Amygdala (tissue), 56 donors: Measurements from ENCODE around the gene PGC.
A peak's percentile ranks its signal among the peaks of the same experiment; 100 is the strongest.
"Not testable (repeated sequence)": the region's sequence is repeated elsewhere in the genome, so short reads cannot be mapped to it uniquely, and the experiment has no call there.

Experiments used
- DNase-seq, 56 donors: peaks; one replicate each; lab custom pipeline; 2025; lab: John Stamatoyannopoulos, UW

Gene PGC

DNA sequence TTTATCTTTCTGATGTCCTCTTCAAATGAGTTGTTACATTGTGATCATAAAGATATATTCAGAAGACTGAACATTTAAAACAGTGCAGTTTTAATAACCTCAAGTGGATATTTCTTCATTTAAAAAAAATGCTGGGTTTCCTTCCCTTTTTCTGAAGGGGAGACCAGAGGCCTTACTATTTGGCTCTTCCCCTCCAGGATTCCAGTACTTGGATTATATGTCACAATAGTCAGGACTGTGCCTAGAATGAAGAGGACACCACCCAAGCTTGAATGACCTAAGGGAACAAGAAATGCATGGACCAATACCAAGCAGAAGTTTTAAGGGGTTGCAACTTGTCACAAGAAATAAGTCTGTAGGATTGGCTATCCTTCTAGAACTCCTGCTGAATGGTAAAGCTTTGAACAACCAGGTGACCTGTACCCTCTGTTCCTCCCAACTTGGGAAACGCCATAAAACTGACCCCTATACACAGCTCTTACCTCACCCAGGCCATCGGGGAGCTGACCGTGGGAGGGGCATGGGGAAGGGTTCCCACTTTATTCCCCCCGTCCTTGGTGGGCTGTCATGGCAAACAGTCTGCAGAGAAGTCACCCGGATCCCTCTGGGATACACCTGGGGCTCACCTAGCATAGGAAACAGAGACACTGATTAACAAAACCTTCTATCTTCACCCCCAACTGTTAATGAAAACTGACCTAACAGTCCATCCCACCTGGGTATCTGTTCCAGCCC lies 30.5 kb upstream of the PGC start:
- no peak for DNase-seq

DNA sequence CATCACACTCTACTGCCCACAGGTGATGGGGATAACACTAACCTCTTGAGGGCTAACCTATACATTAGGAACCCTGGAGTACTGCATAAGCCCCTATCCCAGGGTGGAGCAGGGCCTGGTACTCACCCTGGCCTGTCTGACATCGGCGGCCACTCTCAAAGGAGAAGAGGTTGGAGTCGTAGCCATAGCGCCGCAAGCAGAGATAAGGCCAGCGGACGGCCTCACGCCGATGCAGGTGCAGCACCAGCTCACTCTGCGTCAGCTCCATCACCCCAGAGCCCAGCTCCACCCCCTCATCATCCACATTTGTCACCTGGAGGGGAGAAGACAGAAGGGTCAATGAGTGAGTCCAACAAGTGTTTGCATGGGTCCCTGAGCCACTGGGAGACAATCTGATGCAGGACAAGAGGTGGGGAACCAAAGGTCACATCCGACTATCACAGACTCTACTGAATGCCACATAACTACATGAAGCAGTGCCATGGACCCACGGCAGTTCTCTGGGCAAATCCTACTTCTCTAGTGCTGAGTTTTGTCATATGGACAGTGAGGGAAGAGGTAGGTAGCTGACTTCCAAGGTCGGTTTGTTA lies 28.2 kb upstream of the PGC start:
- no peak for DNase-seq

DNA sequence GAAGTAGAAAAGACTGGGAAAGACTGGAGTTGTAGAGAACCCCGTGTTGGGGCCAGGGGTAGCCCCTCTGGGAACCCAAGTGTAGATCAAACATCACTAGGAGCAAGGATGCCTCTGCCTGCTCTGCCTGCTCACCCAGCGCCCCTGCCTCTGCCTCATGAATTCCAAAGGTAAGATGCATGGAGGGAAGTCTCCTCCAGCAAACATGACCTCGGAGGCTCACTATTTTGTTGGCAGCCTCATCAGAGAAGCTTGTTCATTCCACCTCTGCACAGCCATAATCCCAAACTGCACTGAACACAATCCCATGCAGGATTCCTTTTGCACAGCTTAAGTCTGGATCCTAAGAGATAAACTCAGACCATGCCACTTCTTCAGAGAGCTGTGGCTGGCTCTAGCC lies 27.6 kb upstream of the PGC start:
- DNase-seq: no peak

DNA sequence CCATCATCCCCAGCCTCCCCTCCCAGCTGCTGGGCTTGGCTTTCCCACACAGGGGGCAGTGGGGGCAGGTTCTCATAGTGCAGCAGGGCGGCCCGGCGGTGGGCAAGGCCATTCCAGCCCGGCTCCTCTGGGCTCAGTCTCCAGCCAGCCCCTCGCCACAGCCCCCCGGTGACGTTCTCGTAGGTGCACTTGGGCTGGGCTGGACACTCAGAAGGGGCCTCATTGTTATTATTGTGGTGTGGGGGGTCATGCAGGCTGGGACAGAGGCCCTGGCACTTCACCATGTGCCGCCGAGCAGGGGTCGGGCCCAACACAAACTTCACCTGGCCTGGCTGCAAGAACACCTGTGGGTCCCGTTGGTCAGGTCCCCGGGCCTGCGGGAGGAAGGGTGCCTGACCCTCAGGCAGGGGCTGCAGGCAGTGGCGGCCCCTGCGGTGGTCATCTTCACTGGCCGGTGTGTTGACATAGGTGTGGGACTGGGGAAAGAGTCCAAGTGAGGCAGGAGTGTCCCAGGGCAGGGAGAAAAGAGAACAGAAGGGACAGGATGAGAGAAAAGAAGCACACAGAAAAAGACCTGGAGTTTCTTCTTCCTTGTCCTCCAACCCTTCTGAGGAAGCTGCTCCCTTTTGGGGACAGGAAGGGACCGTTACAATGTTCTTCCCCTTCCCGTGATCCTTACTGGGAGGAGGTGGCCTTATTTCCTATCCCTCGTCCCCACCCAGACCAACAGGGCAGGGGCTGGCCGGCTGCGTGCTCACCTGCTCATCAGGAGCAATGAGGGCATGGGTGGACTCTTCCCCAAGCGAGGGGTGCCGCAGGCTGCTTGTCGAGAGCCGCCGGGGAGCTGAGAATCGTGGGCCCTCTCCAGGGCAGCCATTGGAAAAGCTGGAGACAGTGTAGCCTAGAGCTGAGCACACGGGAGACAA lies 24.1 kb upstream of the PGC start:
- DNase-seq: no peak

DNA sequence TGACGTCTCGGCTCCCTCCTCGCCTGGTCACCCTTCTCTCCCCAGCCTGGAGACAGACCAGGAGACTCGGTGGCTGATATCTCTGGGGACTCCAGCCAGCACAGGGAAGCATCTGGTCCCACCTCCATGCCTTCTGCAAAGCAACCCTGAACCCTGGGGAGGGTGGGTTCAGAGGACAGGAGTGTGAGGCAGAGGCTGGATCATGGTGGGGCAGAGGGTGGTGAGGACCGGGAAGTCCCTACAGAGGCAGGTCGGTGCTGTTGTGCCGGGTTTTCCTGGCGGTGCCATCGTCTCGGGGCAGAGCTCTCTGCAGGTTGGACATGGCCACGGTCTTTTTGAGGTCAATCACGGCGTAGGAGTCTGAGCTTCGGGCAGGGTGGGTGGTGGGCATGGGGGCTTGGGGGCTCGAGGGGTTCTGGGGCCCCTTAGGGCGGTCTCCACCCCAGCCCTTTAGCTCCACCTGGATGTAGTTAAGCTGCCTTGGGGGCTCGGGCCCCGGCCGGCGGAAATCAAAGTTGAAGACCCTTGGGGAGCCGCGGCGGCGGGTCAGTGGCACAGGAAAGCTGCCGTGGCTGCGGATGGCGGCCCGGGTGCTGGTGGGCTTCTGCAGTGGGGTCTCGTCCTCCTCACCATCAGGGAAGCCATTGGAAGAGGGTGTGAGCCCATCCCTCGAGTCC lies 23.3 kb upstream of the PGC start:
- no peak for DNase-seq

DNA sequence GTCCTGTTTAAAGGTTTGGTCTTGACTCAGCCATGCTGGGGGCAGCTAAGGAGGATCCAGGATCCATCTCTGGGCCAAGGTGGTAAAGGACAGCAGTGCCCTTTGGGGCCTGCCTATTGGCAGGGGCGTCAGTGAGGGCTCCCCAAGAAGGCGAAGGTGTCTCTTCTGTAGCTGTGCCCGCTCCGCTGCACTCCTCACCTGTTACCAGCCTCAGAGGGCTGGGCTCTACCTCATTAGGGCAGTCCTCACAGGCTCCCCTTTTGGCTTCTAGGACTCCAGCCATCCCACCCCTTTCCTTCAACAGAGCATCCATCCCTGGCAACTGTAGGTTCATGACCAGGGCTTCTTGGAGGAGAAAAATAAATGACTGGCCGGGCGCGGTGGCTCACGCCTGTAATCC lies 22.2 kb upstream of the PGC start:
- DNase-seq: no peak

DNA sequence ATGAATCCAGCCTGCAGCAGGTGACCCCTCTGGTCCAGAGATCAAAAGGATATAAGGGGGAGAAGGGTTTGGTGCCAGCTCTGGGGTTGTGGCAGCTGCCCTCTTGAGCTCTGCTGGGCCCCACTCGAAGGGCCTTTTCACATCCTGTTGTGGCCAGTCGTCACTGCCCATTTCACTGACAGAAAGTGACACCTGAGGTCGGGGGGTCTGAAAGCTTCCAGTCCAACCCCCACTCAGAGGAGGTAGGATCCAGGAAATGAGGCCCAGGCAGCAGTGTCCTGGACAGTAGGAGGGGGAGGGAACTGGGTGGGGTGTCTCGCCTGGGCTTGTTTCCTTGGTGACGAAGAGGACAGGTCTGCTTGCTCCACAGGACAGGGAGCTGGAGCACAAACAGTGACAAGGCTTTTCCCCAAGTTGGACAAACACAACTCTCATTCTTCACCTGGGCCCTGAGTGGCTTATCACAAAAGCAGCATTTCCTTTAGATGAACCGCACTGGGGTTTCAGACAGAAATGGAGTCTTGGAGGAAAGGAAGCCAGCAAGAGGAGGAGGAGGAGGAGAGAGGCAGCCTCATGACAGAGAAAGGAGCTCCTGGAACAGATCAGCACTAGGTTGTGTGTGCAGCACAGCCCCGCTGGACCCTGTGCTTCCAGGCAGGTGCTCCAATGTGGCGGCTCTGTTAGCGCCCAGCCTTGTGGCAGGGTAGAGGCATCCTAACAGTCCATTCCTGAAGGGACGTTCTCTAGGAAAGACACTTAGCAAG lies 21.5 kb upstream of the PGC start:
- no peak for DNase-seq

DNA sequence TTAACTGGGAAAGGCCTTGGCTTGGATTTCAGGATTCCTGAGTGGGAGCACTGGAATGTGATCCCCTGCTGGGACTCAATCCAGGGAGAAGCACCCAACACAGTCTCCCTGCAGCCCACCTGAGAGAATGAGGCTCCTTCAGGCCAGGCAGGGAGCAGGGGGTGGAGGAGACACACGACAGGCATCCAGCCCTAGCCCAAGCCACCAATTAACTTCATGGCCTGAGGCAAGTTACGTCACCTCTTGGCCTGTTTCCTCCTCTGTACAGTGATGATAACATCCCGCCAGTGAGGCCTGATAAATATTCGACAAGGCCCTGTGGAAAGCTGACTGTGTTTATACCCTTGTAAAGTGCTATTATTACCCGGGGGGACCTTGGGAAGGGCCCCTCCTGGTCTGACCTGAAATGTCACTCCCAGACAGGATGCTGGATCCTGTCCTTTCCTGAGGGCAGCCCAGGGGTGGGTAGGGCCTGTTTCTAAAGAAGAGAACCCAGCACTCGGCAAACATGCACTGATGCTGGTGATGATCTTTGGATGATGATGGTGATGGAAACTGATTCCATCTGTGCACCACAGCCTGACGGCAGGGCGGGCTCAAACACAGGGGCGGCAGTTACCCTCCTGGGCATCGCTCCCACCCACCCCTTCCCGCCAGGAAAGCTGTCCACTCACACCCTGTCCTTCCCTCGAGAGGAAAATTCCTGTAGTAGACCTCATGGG lies 20.1 kb upstream of the PGC start:
- peak in 1 of 56 donors; percentile 13 for DNase-seq

DNA sequence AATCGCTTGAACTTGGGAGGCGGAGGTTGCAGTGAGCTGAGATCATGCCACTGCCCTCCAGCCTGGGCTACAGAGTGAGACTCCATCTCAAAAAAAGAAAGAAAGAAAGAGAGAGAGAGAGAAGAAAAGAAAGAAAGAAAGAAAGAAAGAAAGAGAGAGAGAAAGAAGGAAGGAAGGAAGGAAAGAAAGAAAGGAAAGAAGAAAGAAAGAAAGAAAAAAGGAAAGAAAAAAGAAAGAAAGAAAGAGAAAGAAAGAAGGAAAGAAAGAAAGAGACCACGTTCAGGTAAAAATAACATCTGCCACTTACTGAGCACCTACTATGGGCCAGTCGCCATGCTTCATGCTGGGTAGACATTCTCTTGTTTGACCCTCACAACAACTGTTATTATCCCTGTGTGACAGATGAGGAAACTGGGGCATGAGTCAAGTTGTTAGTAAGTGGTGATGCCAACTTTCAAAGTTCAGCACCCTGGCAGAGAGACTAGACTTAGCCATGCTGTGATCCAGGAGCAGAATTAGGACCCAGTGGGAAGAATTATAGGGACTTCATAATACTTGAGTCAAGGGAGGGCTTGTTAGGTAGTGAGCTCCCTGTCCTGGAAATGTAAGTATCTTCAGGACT lies 19.0 kb upstream of the PGC start:
- DNase-seq: not testable (repeated sequence)

DNA sequence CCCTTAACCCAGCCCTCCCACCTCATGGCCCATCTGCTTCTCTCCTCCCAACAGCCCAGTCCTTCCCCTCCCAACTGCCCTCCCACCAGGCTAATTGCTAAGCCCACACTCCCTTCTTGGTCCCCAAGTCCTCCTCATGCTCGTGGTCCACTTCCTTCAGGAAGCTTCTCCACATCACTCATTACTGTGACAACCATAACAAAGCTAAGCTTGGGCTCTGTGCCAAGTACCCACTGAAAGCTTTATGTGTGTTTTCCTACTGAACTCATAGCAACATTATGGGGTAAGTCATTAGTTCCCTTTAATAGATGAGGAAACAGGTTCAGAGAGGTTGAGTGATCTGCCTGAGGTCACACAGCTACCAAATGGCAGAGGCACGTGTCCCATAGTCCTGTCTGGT lies 16.3 kb upstream of the PGC start:
- peak in 1 of 56 donors; percentile 19 for DNase-seq

DNA sequence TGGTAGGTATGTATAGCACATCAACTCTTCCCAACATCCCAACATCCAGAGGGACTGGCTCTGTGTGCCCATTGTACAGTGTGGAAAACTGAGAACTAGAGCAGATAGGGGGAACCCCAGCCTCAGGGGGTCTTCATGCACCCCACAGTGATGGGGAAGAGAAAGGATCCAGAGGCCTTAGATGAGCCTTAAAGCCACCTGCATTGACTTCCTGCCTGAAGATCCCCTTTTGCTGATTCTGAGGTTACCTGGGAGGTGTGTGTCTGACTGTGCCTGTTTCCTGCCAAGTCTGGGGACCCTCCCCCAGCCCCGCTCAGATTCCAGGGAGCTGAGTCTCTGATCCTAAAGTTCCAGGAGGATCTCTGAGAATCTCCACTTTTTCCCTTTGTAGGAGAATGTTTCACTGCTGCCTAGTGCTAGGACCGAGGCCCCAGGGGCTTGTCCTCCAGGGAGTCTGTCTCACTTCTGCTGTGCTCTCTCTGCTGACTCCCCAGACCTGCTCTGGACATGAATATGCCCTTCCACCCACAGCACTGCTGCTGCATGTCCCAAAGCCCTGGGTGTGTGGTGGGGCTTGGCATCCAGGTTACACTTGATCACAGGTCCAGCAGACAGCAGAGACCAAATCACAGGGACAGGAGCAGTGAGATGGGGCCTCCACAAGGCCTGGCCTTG lies 12.8 kb upstream of the PGC start:
- no peak for DNase-seq

DNA sequence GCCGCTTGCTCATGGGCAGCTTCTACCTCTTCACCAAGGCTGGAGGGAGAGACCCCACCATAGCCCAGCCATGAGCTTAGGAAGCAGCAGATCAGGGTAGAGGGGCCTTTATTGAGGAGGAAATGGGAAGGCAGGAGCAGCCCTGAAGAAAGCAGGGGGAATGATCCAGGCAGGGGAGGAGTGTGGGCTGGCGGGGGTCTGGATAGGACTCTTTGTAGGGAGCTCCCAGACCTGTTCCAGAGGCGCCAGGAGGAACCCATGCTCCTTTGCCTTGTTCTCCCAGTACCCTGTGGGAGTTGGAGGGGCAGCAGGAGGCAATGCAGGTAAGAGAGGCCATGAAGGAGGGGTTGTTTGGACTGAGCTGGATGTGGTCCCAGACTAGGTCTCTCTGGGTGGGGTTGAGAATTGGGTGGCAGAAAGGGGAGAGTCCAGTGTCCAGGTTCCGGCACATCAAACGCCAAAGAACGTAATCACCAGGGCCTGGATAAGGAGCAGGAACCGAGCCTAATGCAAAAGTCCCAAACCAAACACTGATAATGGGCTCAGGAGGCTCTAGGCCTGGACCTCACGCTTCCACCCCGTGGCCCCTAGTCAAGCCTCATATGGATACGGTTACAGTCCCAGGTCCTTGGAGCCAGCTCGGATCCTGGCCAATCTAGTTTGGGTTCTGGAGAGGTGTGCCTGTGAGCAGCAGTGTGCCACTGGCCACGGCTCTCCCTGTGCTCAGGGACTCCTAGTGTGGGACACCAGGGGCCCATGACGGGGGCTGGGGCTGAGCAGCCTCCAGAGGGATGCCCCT lies 12.1 kb upstream of the PGC start:
- DNase-seq: no peak

DNA sequence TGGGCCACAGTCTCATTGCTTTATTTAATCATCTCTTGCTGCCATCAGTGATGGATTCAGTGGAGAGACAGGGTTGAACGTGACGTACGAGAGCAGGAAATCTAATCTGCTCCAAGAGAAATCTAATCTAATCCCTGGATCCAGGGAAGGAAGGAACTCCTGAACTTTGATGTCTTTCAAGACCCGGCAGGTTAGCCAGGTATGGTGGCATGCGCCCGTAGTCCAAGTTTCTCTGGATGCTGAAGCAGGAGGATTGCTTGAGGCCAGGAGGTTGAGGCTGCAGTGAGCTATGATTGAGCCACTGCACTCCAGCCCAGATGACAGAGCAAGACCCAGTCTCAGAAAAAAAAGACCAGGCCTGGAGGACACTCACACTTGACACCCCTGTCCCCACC lies 11.4 kb upstream of the PGC start:
- no peak for DNase-seq

DNA sequence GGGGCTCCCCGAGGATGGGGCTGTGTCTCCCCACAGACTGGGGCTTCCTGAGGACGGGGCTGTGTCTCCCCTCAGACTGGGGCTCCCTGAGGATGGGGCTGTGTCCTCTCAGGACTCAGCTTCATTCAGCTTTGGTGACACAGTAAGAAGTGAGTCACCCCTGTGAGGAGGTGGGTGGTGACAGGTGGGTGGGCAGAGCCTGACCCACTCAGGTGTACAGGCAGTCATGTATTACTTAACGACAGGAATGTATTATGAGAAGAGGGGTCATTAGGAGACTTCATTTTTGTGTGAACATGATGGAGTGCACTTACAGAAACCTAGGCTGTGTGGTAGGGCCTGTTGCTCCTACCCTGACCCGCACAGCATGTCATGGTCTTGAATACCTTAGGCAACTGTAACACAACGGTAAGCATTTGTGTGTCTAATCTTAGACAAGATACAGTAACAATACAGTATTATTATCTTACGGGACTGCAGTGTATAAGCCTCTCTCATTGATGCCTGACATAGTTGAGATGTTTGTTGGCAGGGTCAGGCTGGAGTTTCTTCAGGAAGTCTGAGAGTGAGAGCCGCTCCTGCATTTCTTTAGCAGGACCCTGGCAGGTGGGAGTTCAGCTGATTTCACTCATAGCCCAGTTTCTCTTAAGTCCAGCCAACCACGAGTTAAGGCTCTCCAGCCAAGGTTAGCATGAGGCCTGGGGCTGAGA lies 10.9 kb upstream of the PGC start:
- DNase-seq: no peak

DNA sequence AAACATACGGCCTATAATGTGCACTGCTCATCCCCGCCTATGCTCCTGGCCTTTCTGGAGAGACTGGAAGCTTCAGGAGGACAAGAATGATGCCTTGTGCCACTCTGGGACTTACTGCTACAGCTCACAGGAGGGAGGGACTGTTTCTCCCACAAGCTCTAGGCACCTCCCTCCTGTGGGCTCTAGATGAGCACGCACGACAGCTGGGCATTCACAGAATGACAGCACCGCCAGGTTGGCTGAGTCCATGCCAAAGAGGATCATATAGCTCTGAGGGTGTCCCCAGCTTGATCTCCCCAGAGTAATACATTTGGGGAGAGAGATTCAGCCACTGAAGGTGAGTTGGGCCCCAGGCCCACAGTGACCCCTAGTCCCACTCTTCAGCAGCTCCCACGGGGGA lies 10.1 kb upstream of the PGC start:
- DNase-seq: no peak

DNA sequence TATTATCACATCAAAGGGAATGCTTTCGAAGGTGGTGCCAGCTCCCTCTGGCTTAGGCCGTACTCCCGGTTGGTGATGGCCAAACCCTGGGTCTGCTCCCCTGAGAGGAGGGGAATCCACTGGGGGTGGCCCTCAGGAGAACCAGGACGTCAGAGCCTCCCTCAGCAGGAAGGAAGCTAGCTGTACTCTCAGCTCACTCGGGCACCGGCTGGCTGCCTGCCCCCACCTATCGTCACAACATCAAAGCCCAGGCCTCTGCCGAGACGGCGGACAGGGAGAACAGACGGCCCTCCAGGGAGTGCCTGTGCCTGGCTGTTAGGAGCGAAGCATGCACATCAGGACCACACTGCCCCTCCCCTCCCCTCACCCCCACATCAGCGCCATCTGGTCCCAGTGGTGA lies 9.2 kb upstream of the PGC start:
- DNase-seq: no peak

DNA sequence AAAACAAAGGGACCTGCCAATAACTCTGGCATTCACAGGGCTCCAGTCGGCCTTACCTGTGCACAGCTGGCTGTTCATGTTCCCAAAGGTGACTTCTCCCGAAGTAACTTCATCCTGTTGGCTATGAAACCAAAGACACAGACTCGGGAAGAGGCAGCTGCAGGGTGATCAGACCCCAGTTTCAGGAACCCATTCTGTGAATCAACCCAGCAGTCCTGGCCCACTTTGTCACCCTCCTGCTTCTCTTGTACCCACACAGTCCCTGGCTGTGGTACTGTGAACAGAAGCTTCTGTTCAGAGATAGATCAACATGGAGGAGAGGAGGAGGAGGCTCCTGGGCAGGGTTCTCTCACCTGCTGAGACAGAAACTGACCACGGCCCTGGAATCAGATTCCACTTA lies 8.7 kb upstream of the PGC start:
- no peak for DNase-seq
